ENCODE data around the gene FAM118B.

- TF ChIP-seq POLR2A (IDR thresholded peaks at IDR 0.05; ENCODE audit: low read length) (no peak), GATA1 (IDR thresholded peaks at IDR 0.05; ENCODE audit: low read depth, low read length) (no peak)
Observed at GRCh38 chr11:126163779-126164178, 47.8 kb upstream of the FAM118B start.
